AG04450 (cell line): ENCODE data around the gene KRTAP24-1. TPM values are rescaled to one million over a fixed set of nuclear protein-coding genes. Genes with fewer than 3 reads are reported as not detected.

Experiments used
- CTCF ChIA-PET: fragments of 300-600, 350-600 bp; formaldehyde crosslinking; extraction: SDS; loops from one replicate; lab custom pipeline; 2022; ENCODE audit warnings: antibody characterized with exemption, inconsistent platforms; lab: Charles Lee
- POLR2A ChIA-PET: fragments of 350-600 bp; formaldehyde crosslinking; extraction: SDS; loops from one replicate; lab custom pipeline; 2021; ENCODE audit warnings: antibody characterized with exemption, inconsistent platforms; lab: Yijun Ruan, JAX
- DNase-seq: peaks from one replicate; pipeline ENCODE4 v3.0.0-alpha.2; 2011; ENCODE audit warnings: low read depth, low spot score
- H3K27ac ChIP-seq: one replicate; pipeline ENCODE4 v1.5.1; 2012; ENCODE audit warnings: low read depth, low read length, control low read depth
- H3K27me3 ChIP-seq: one replicate; pipeline ENCODE4 v1.6.0; 2012; ENCODE audit warnings: low read length; ENCODE audit not compliant: control insufficient read depth, insufficient read depth
- H3K4me3 ChIP-seq: 2 replicates; pipeline ENCODE4 v1.5.1; 2011; ENCODE audit warnings: mild to moderate bottlenecking, low read depth, low read length, control low read depth
- H3K9me3 ChIP-seq: 2 replicates; pipeline ENCODE4 v1.5.1; 2012; ENCODE audit warnings: low read length; ENCODE audit not compliant: control insufficient read depth, insufficient read depth
- CTCF ChIP-seq: IDR thresholded peaks from 2 replicates; pipeline ENCODE4 v1.5.1; 2011; ENCODE audit warnings: low read depth, low read length, control low read depth, inconsistent platforms
- polyA plus RNA-seq: library from polyadenylated mRNA; depleted of rRNA; stranded (reverse); fragments of >200 nt; gene quantifications from 2 replicates; pipeline ENCODE4 v1.2.3, GENCODE V29; 2011

Gene KRTAP24-1
- polyA plus RNA-seq, 1 experiment, result not detected

DNA sequence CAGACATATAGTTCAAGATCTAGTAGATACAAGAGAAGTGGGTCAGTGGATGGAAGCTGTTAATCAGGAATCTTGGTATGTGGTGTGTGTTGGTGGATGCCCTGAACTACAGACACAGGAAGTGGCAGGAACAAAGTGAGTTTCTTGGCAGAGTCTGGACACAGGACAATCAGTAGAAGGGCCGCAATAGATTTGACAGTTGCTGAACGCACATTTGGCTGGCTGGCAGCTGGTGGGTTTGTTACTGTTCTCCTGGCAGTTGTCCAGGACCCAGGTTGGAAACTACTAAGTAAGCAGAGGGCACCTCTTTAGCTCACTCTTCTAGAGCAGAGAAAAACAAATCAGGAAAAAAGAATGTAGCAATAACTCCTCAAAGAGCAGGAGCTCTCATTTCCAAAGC lies 24.1 kb upstream of the KRTAP24-1 start:
- Histone ChIP-seq H3K27me3 (no peaks in the 10 kb centered on the region), H3K4me3 (no peak overlapping the region), H3K9me3 (peaks cover 5% of the 10 kb centered on the region), H3K27ac (no peak overlapping the region)
- TF ChIP-seq CTCF, result no peak
- DNase-seq, result no peak
- ChIA-PET POLR2A (no interaction called here), CTCF (no interaction called here)

- POLR2A ChIA-PET, result no interaction called here
- no peak overlapping the region for H3K27ac ChIP-seq
- CTCF ChIA-PET, result no interaction called here
Observed at GRCh38 chr21:30305136-30305535, 22.4 kb upstream of the KRTAP24-1 start.

DNA sequence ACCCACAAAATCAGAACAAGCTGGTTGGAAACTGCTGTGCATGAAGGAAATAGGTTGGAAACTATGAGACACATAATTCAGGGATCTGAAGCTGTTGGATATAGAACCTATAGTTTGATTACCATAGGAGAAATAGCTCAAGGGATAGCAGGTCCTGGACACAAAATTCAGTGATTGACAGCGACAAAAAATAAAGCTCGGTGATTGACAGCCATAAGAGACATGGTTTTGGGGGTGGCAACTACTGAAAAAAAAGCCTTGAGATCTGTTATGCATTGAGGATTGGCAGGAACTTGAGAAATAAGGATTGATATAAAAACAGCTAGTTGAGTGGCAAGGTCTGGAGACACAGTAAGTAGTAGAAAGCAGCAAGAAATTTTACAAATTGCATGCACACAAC lies 6.5 kb upstream of the KRTAP24-1 start, which contains the start of gene KRTAP25-1:
TSS of gene KRTAP25-1 (minus strand) at position 300 of the 400 bp plus-strand sequence. CDS start at position 276, 24 bp downstream.
- ChIA-PET CTCF (no interaction called here), POLR2A (no interaction called here)
- Histone ChIP-seq H3K27ac (no peak within 1 kb of the TSS), H3K4me3 (no peak within 1 kb of the TSS), H3K9me3 (no peaks in the 10 kb centered on the region; the same call in 1 of the 2 replicates), H3K27me3 (no peaks in the 10 kb centered on the region)
- no peak for DNase-seq
- TF ChIP-seq CTCF, result no peak

More at GRCh38 chr21:30305136-30305535, 22.4 kb upstream of the KRTAP24-1 start:
- DNase-seq, result no peak
- H3K27me3 ChIP-seq, result no peaks in the 10 kb centered on the region
- TF ChIP-seq CTCF, result no peak
- no peak overlapping the region for H3K4me3 ChIP-seq
- peaks cover 5% of the 10 kb centered on the region for H3K9me3 ChIP-seq

DNA sequence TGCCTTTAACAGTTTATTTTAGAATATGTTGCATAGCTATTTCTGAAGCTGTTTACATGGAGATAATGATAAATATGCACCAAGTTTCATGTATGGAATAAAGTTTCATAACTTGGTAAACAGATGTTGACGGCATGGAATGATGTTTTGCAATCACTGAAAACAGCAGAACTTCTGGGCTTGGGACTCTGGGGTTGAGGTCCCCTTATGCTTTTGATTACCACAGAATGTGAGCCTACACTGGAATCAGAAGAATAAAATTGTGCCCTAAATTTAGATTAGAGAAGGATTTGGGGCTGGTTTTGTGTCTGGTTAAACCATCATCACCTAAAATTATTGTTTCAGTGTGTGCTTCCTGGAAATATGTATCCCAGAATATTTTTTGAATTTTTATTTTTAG lies 11.1 kb downstream of the KRTAP24-1 start:
- Histone ChIP-seq H3K27ac (no peak overlapping the region), H3K9me3 (peaks cover 20% of the 10 kb centered on the region), H3K4me3 (no peak overlapping the region), H3K27me3 (no peaks in the 10 kb centered on the region)
- DNase-seq, result no peak
- no peak for TF ChIP-seq CTCF
- ChIA-PET CTCF (no interaction called here), POLR2A (no interaction called here)

GRCh38 chr21:30271156-30271555 lies 11.6 kb downstream of the KRTAP24-1 start:
- ChIA-PET POLR2A (no interaction called here), CTCF (no interaction called here)
- Histone ChIP-seq H3K9me3 (peaks cover 20% of the 10 kb centered on the region), H3K27me3 (no peaks in the 10 kb centered on the region), H3K27ac (no peak overlapping the region), H3K4me3 (no peak overlapping the region)
- DNase-seq, result no peak
- TF ChIP-seq CTCF, result no peak
